Stimulated activated CD8-positive, alpha-beta memory T cell treated with anti-CD3 and anti-CD28 coated beads, Interleukin-15, amount 100 ng/mL, for 24 hours (primary cell): ENCODE results near the gene ZMYND19.
"Not testable (repeated sequence)": the region's sequence is repeated elsewhere in the genome, so short reads cannot be mapped to it uniquely, and the experiment has no call there.

Experiments
- DNase-seq: peaks from one replicate; pipeline ENCODE4 v3.0.0-alpha.2; 2020; ENCODE audit warnings: low read depth

ZMYND19 gene

GRCh38 chr9:137590469-137591383, at the start of gene ZMYND19:
TSS of gene ZMYND19 (minus strand) at chr9:137590512. CDS start at chr9:137590263, 249 bp downstream.
- DNase-seq = peak; percentile 93

- no peak for DNase-seq
Observed at GRCh38 chr9:137639303-137640051, 49.2 kb upstream of the ZMYND19 start.

GRCh38 chr9:137638680-137639079, 48.4 kb upstream of the ZMYND19 start:
- no peak for DNase-seq

- DNase-seq = no peak
Observed at GRCh38 chr9:137634016-137634415, 43.7 kb upstream of the ZMYND19 start.

- no peak for DNase-seq
Observed at GRCh38 chr9:137632230-137633161, 42.2 kb upstream of the ZMYND19 start.

GRCh38 chr9:137631345-137632229, 41.3 kb upstream of the ZMYND19 start:
- DNase-seq = no peak

- no peak for DNase-seq
Observed at GRCh38 chr9:137630679-137631078, 40.4 kb upstream of the ZMYND19 start.

GRCh38 chr9:137630126-137630525, 39.8 kb upstream of the ZMYND19 start:
- DNase-seq = no peak

GRCh38 chr9:137627406-137627805, 37.1 kb upstream of the ZMYND19 start:
- DNase-seq = not testable (repeated sequence)

- no peak for DNase-seq
Observed at GRCh38 chr9:137626464-137626863, 36.2 kb upstream of the ZMYND19 start.

GRCh38 chr9:137622211-137622610, 31.9 kb upstream of the ZMYND19 start:
- not testable (repeated sequence) for DNase-seq

- no peak for DNase-seq
Observed at GRCh38 chr9:137621131-137621757, 30.9 kb upstream of the ZMYND19 start.

GRCh38 chr9:137620581-137620980, 30.3 kb upstream of the ZMYND19 start:
- DNase-seq = no peak

GRCh38 chr9:137620048-137620405, 29.7 kb upstream of the ZMYND19 start:
- DNase-seq = no peak

GRCh38 chr9:137619240-137620047, 29.1 kb upstream of the ZMYND19 start:
- DNase-seq = no peak

- peak; percentile 96 for DNase-seq
Observed at GRCh38 chr9:137618105-137619067, 28.1 kb upstream of the ZMYND19 start, which contains the start of gene EHMT1. TSS of gene EHMT1 (plus strand) at chr9:137619005. CDS start at chr9:137619029, 24 bp downstream.

- no peak for DNase-seq
Observed at GRCh38 chr9:137615387-137615871, 25.1 kb upstream of the ZMYND19 start.
